H1 (cell line): ENCODE data around the gene MAPK9. TPM values are rescaled to one million over a fixed set of nuclear protein-coding genes. Genes with fewer than 3 reads are reported as not detected.

Experiments
- CTCF ChIA-PET: fragments of 300-600 bp; sonication (Branson Sonifier 250); formaldehyde crosslinking; loops from one replicate; lab custom pipeline; 2021; ENCODE audit not compliant: partially characterized antibody; lab: Charles Lee
- POLR2A ChIA-PET: fragments of 300-600 bp; sonication (Branson Sonifier 250); formaldehyde crosslinking; loops from one replicate; lab custom pipeline; 2021; ENCODE audit warnings: inconsistent platforms; ENCODE audit not compliant: partially characterized antibody; lab: Charles Lee
- DNase-seq, 2 experiments: peaks; one replicate each; pipeline versions ENCODE4 v3.0.0 to v3.0.0-alpha.2; 2010 to 2022; ENCODE audit warnings: low spot score in 2 of 2, low read depth in 1 of 2, mixed read lengths in 1 of 2
- FAIRE-seq: peaks from 2 replicates; lab custom pipeline; 2011; peaks lifted over from hg19 to GRCh38; lab: Jason Lieb, UNC
- H2AFZ ChIP-seq: 2 replicates; pipeline ENCODE4 v1.8.1; 2012; ENCODE audit warnings: low read length, inconsistent platforms
- H2AK5ac ChIP-seq: 2 replicates; pipeline ENCODE4 v1.6.1; 2013; ENCODE audit warnings: low read depth, low read length
- H2BK120ac ChIP-seq: replicated peaks from 2 replicates; pipeline ENCODE3; 2013; ENCODE audit warnings: low read depth, low read length, inconsistent platforms
- H2BK12ac ChIP-seq: 2 replicates; pipeline ENCODE4 v1.6.1; 2013; ENCODE audit warnings: low read depth, low read length
- H2BK15ac ChIP-seq: 2 replicates; pipeline ENCODE4 v1.6.1; 2013; ENCODE audit warnings: low read length
- H2BK20ac ChIP-seq: 2 replicates; pipeline ENCODE4 v1.6.1; 2013; ENCODE audit warnings: low read length
- H2BK5ac ChIP-seq: 2 replicates; pipeline ENCODE4 v1.6.1; 2013; ENCODE audit warnings: low read depth, low read length
- H3K14ac ChIP-seq: 2 replicates; pipeline ENCODE4 v1.6.1; 2013; ENCODE audit warnings: inconsistent platforms; ENCODE audit not compliant: insufficient read length
- H3K18ac ChIP-seq: 2 replicates; pipeline ENCODE4 v1.6.1; 2013; ENCODE audit warnings: low read length; ENCODE audit errors: extremely low read depth
- H3K23ac ChIP-seq: 2 replicates; pipeline ENCODE4 v1.6.1; 2013; ENCODE audit warnings: inconsistent platforms; ENCODE audit not compliant: insufficient read length
- H3K23me2 ChIP-seq: 2 replicates; pipeline ENCODE4 v1.6.1; 2013; ENCODE audit warnings: low read depth, low read length
- H3K27ac ChIP-seq: 2 replicates; pipeline ENCODE4 v1.6.1; 2011; ENCODE audit warnings: low read depth, low read length, inconsistent platforms
- H3K27me3 ChIP-seq, 4 experiments: replicated peaks in 1 of 4; 1 replicate in 1 of 4; 2 replicates in 3 of 4; pipeline versions ENCODE4 v1.6.1 to v1.8.1; 2011 to 2013; ENCODE audit warnings: low read length in 3 of 4, mild to moderate bottlenecking in 3 of 4, inconsistent platforms in 2 of 4, mixed read lengths in 2 of 4, moderate library complexity in 1 of 4; ENCODE audit not compliant: control insufficient read depth in 3 of 4, insufficient read depth in 3 of 4; ENCODE audit errors: extremely low read depth in 1 of 4
- H3K36me3 ChIP-seq, 4 experiments: 2 replicates each; pipeline versions ENCODE4 v1.6.1 to v1.8.1; 2011 to 2013; ENCODE audit warnings: mild to moderate bottlenecking in 4 of 4, low read length in 3 of 4, moderate library complexity in 2 of 4, control low read depth in 1 of 4, inconsistent platforms in 1 of 4; ENCODE audit not compliant: insufficient read depth in 4 of 4, control insufficient read depth in 2 of 4
- H3K4ac ChIP-seq: replicated peaks from 2 replicates; pipeline ENCODE3; 2013; ENCODE audit warnings: low read length, low read depth, mixed read lengths, inconsistent platforms; ENCODE audit not compliant: insufficient read length
- H3K4me1 ChIP-seq, 4 experiments: replicated peaks in 1 of 4; 1 replicate in 1 of 4; 2 replicates in 3 of 4; pipeline versions ENCODE4 v1.6.1 to v1.8.1; 2011 to 2013; ENCODE audit warnings: low read length in 3 of 4, inconsistent platforms in 2 of 4, mixed read lengths in 1 of 4; ENCODE audit not compliant: insufficient read depth in 4 of 4, control insufficient read depth in 3 of 4
- H3K4me2 ChIP-seq, 2 experiments: 2 replicates each; pipeline versions ENCODE4 v1.6.1 to v1.8.1; 2011 to 2013; ENCODE audit warnings: low read depth in 2 of 2, low read length in 2 of 2, control low read depth in 1 of 2, inconsistent platforms in 1 of 2, mild to moderate bottlenecking in 1 of 2; ENCODE audit not compliant: insufficient read depth in 1 of 2
- H3K4me3 ChIP-seq, 4 experiments: fragments of 200-600, 300-600 bp in 1 of 4; sonication (generic), shearing (Covaris generic), sonication (Bioruptor Twin) in 1 of 4; 2 replicates each; pipeline versions ENCODE4 v1.5.1 to v1.8.1; 2011 to 2016; ENCODE audit warnings: low read length in 4 of 4, low read depth in 3 of 4, control low read depth in 2 of 4, inconsistent platforms in 2 of 4, mild to moderate bottlenecking in 2 of 4, mixed read lengths in 1 of 4, moderate library complexity in 1 of 4; ENCODE audit not compliant: insufficient read depth in 2 of 4; ENCODE audit errors: extremely low read depth in 1 of 4
- H3K56ac ChIP-seq: replicated peaks from 2 replicates; pipeline ENCODE3; 2013; ENCODE audit warnings: low read depth, mild to moderate bottlenecking, mixed read lengths, low read length, inconsistent platforms; ENCODE audit not compliant: insufficient read length
- H3K79me1 ChIP-seq: 2 replicates; pipeline ENCODE4 v1.6.1; 2013; ENCODE audit warnings: low read depth, low read length, control low read depth
- H3K79me2 ChIP-seq, 2 experiments: 2 replicates each; pipeline versions ENCODE4 v1.6.1 to v1.8.1; 2012 to 2013; ENCODE audit warnings: low read length in 2 of 2, mild to moderate bottlenecking in 2 of 2, inconsistent platforms in 1 of 2; ENCODE audit not compliant: insufficient read depth in 2 of 2, control insufficient read depth in 1 of 2
- H3K9ac ChIP-seq, 4 experiments: replicated peaks in 1 of 4; 1 replicate in 1 of 4; 2 replicates in 3 of 4; pipeline versions ENCODE4 v1.6.1 to v1.8.1; 2011 to 2013; ENCODE audit warnings: low read depth in 3 of 4, low read length in 3 of 4, control low read depth in 2 of 4, mild to moderate bottlenecking in 2 of 4, moderate library complexity in 2 of 4, inconsistent platforms in 1 of 4; ENCODE audit errors: extremely low read depth in 1 of 4
- H3K9me3 ChIP-seq, 2 experiments: 2 replicates each; pipeline versions ENCODE4 v1.6.1 to v1.8.1; 2012 to 2013; ENCODE audit warnings: mild to moderate bottlenecking in 2 of 2, moderate library complexity in 2 of 2, control low read depth in 1 of 2, inconsistent platforms in 1 of 2, low read depth in 1 of 2, low read length in 1 of 2, mixed read lengths in 1 of 2; ENCODE audit not compliant: insufficient read depth in 2 of 2
- H4K20me1 ChIP-seq, 2 experiments: replicated peaks in 1 of 2; 2 replicates each; pipeline versions ENCODE3 to v1.8.1; 2011 to 2013; ENCODE audit warnings: inconsistent platforms in 2 of 2, low read length in 2 of 2, mild to moderate bottlenecking in 1 of 2; ENCODE audit not compliant: insufficient read depth in 2 of 2, control insufficient read depth in 1 of 2
- H4K5ac ChIP-seq: 2 replicates; pipeline ENCODE4 v1.6.1; 2013; ENCODE audit warnings: low read length, low read depth, mixed read lengths, inconsistent platforms; ENCODE audit not compliant: insufficient read length
- H4K8ac ChIP-seq: 2 replicates; pipeline ENCODE4 v1.8.0; 2013; ENCODE audit warnings: mild to moderate bottlenecking, moderate library complexity, low read length, inconsistent platforms; ENCODE audit not compliant: insufficient read depth; ENCODE audit errors: extremely low read depth
- H4K91ac ChIP-seq: replicated peaks from 2 replicates; pipeline ENCODE3; 2013; ENCODE audit warnings: low read length, mixed read lengths, inconsistent platforms; ENCODE audit not compliant: insufficient read length
- BACH1 ChIP-seq: IDR thresholded peaks from 2 replicates; pipeline ENCODE4 v1.6.1; 2012; ENCODE audit warnings: low read length, improper control_type of control experiment
- BCL11A ChIP-seq, 2 experiments: IDR thresholded peaks; one replicate each; pipeline ENCODE4 v1.6.1; 2011; ENCODE audit warnings: low read depth in 2 of 2, low read length in 2 of 2, mild to moderate bottlenecking in 2 of 2
- BRCA1 ChIP-seq: IDR thresholded peaks from 2 replicates; pipeline ENCODE4 v1.6.1; 2012; ENCODE audit warnings: low read depth, low read length, improper control_type of control experiment
- CBX5 ChIP-seq: fragments of 300-800, 300-1000 bp; sonication (generic); IDR thresholded peaks from 2 replicates; pipeline ENCODE4 v1.7.1; 2016; ENCODE audit warnings: antibody characterized with exemption, low read length, low read depth
- HDAC6 ChIP-seq: IDR thresholded peaks from one replicate; pipeline ENCODE4 v1.7.1; 2012; ENCODE audit warnings: low read depth, mild to moderate bottlenecking, inconsistent platforms, low read length, moderate library complexity
- PHF8 ChIP-seq: fragments of 200-600 bp; sonication (generic); conservative IDR thresholded peaks from 2 replicates; pipeline ENCODE4 v1.7.1; 2012; ENCODE audit warnings: low read depth, mild to moderate bottlenecking, inconsistent platforms, low read length, moderate library complexity
- POLR2A ChIP-seq, 2 experiments: IDR thresholded peaks; 1 replicate in 1 of 2; 2 replicates in 1 of 2; pipeline ENCODE4 v1.6.1; 2011; ENCODE audit warnings: low read depth in 2 of 2, low read length in 2 of 2, mild to moderate bottlenecking in 2 of 2; ENCODE audit errors: control extremely low read depth in 1 of 2
- RBBP5 ChIP-seq: IDR thresholded peaks from 2 replicates; pipeline ENCODE4 v1.7.1; 2012; ENCODE audit warnings: low read depth, mild to moderate bottlenecking, inconsistent platforms, low read length, moderate library complexity, borderline replicate concordance
- RXRA ChIP-seq: IDR thresholded peaks from 2 replicates; pipeline ENCODE4 v1.6.1; 2011; ENCODE audit warnings: low read depth, mild to moderate bottlenecking, low read length, moderate library complexity; ENCODE audit not compliant: insufficient read depth
- TCF12 ChIP-seq: IDR thresholded peaks from 2 replicates; pipeline ENCODE4 v1.6.1; 2011; ENCODE audit warnings: low read depth, mild to moderate bottlenecking, low read length
- WGBS, 2 experiments: shearing (Covaris generic) in 1 of 2; methylation state at CpG; one replicate each; pipeline versions ENCODE4 v1.1.6 to v1.1.7; 2013 to 2015; ENCODE audit warnings: low lambda C conversion rate in 2 of 2, mixed read lengths in 2 of 2, inconsistent platforms in 1 of 2, low coverage in 1 of 2, missing lambda C conversion rate in 1 of 2; ENCODE audit not compliant: insufficient replicate concordance in 2 of 2, insufficient coverage in 1 of 2, insufficient read length in 1 of 2; ENCODE audit errors: extremely low coverage in 1 of 2, missing lambda C conversion rate in 1 of 2; 5-methylcytosine and 5-hydroxymethylcytosine counted together
- polyA plus RNA-seq, 7 experiments: library from polyadenylated mRNA; depleted of rRNA in 3 of 7; stranded (reverse) in 5 of 7; unstranded in 2 of 7; fragments of >200 nt in 5 of 7; fragments of 200-250 nt in 2 of 7; gene quantifications; 1 replicate in 5 of 7; 2 replicates in 1 of 7; 4 replicates in 1 of 7; pipeline versions ENCODE4 v1.2.1 to v1.2.3, GENCODE V29; 2011 to 2013; ENCODE audit warnings: missing spikeins in 2 of 7, mixed read lengths in 2 of 7
- total RNA-seq: library from RNA; stranded (reverse); fragmentation: NEBNext Ultra II Directional; extraction: Animal tissue kit (Norgen Biotek cat#: 25700); gene quantifications from 2 replicates; pipeline ENCODE4 v1.2.1, GENCODE V29; 2021
- TF ChIP-seq, protein P1 (sequence below): IDR thresholded peaks from 2 replicates; pipeline ENCODE4 v1.6.1; 2011; ENCODE audit warnings: low read length, improper control_type of control experiment

The MAPK9 gene
- total and polyA plus RNA-seq, 2 of the 8 experiments (the other 6 are each of a cell fraction or from before 2014, with no cell fraction given), result 22.3 to 43.7 TPM

DNA sequence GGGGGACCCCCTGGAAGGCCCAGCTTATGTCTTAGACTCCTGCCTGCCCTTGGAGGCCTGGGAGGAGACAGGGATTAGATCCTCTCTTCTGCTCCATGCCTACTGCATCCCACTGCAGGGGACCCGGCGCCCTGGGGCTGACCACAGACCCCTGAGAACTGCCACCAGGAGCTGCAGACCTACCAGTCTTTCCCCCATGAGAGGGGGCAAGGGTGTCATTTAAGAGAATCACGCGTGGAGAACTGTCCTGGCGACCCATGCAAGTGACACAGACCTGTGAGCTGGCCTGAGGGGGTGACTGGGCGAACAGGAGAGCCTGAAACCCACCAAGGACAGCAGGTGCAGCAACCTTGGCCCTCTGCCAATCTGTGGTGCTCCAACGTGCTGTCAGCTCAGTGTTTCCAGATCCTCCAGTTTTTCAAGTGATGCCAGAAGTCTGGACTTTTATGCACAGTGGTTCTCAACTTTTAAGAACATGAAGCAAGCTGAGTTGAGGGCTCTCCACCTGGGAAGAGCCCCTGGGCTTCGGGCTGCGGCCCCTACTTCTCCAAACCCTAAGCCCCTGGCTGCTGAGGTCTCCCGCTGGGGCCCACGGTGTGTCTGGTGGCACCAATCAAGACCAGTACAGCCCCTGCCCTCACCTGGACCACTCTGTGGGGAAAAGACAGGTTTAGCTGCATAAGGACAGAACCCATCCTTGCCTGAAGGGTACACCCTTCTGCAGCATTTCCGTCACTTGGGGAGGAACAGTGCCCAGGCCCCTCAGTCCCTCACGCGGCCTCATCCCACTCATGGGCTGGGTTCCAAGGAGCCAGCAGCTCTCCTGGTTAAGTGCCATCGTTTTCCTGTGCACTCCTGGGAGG, 43.1 kb upstream of the MAPK9 start:
- Histone ChIP-seq H3K4me2 (no peak overlapping the region), H3K27me3 (no peaks in the 10 kb centered on the region), H3K56ac (no peak overlapping the region), H3K4me1 (peaks cover 13 to 16% (median 16%) of the 10 kb centered on the region in 4 experiments), H4K20me1 (peaks cover 0 to 5% of the 10 kb centered on the region in 2 experiments), H2BK15ac (no peak overlapping the region), H3K14ac (no peak overlapping the region), H3K18ac (no peak overlapping the region), H3K9ac (no peak overlapping the region), H3K23ac (no peak overlapping the region), H3K79me1 (peaks cover 6% of the 10 kb centered on the region), H2BK12ac (no peak overlapping the region), H2AK5ac (no peak overlapping the region), H3K79me2 (peaks cover 5 to 14% of the 10 kb centered on the region in 2 experiments; a peak in 3 of 4 replicates), H2BK20ac (no peak overlapping the region), H3K27ac (peak overlapping the region; percentile 42; the same call in 1 of the 2 replicates), H2BK120ac (no peak overlapping the region), H4K8ac (no peak overlapping the region), H4K5ac (no peak overlapping the region), H3K36me3 (peaks cover 34 to 61% (median 56%) of the 10 kb centered on the region in 4 experiments), H3K4me3 (no peak overlapping the region), H3K4ac (no peak overlapping the region), H2BK5ac (peak overlapping the region; percentile 35; the same call in 1 of the 2 replicates), H3K23me2 (no peaks in the 10 kb centered on the region), H4K91ac (no peak overlapping the region), H3K9me3 (no peaks in the 10 kb centered on the region), H2AFZ (no peak overlapping the region)
- ChIA-PET CTCF (interaction anchor here (0.6 to 14.0 kb wide), 6 partner anchors 11 to 138 kb away, joined by 3 to 192 read pairs (median 4); no protein-coding TSS in a partner anchor), POLR2A (interaction anchor here (0.7 to 10.9 kb wide), 3 partner anchors 10 to 19 kb away, joined by 3 to 146 read pairs (median 3); no protein-coding TSS in a partner anchor)
- DNase-seq (no peak), FAIRE-seq (no peak)
- WGBS, 2 experiments, result 92% methylated on average over 15 of the region's 15 CpGs; no CpG with 5 or more reads in 1 of the 2 experiments
- TF ChIP-seq BACH1 (no peak), POLR2A (IDR thresholded peaks at IDR 0.05; ENCODE audit: control extremely low read depth in 1 of 2, low read depth in 2 of 2, low read length in 2 of 2) (no peak), RXRA (no peak), RBBP5 (no peak), BCL11A (IDR thresholded peaks at IDR 0.05; ENCODE audit: low read depth in 2 of 2, low read length in 2 of 2) (no peak), TCF12 (no peak), PHF8 (no peak), CBX5 (no peak), HDAC6 (no peak), BRCA1 (no peak)
- TF ChIP-seq, protein P1, sequence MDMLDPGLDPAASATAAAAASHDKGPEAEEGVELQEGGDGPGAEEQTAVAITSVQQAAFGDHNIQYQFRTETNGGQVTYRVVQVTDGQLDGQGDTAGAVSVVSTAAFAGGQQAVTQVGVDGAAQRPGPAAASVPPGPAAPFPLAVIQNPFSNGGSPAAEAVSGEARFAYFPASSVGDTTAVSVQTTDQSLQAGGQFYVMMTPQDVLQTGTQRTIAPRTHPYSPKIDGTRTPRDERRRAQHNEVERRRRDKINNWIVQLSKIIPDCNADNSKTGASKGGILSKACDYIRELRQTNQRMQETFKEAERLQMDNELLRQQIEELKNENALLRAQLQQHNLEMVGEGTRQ, result no peak
